GM19035 (cell line): ENCODE data around the gene COQ4.
A peak's percentile ranks its signal among the peaks of the same experiment; 100 is the strongest.
"Not testable (repeated sequence)": the region's sequence is repeated elsewhere in the genome, so short reads cannot be mapped to it uniquely, and the experiment has no call there.

Experiments used
- ATAC-seq: cut with Tn5 transposase; IDR thresholded peaks from one replicate; pipeline ENCODE4 v1.9.1; 2021; ENCODE audit not compliant: unreplicated experiment

Gene COQ4

GRCh38 chr9:128322404-128323211, at the start of gene COQ4, which contains the start of gene TRUB2:
Gene COQ4 (plus strand): TSS chr9:128322839. CDS start chr9:128322859, 20 bp downstream.
Gene TRUB2 (minus strand): TSS chr9:128322447. CDS start chr9:128322408, 39 bp downstream.
- ATAC-seq: peak; percentile 89

- ATAC-seq: no peak
Observed at GRCh38 chr9:128274245-128274644, 48.4 kb upstream of the COQ4 start.

- ATAC-seq: peak; percentile 58
Observed at GRCh38 chr9:128275198-128276007, 47.2 kb upstream of the COQ4 start, which contains the start of gene GOLGA2. Gene GOLGA2 (minus strand): TSS chr9:128276007. CDS start chr9:128275976, 31 bp downstream.

- peak; percentile 97 for ATAC-seq
Observed at GRCh38 chr9:128276008-128276573, 46.5 kb upstream of the COQ4 start, which contains the start of gene SWI5. Gene SWI5 (plus strand): TSS chr9:128276276.

- ATAC-seq: no peak
Observed at GRCh38 chr9:128276574-128277270, 45.9 kb upstream of the COQ4 start.

GRCh38 chr9:128279088-128280073, 43.3 kb upstream of the COQ4 start:
- not testable (repeated sequence) for ATAC-seq

- ATAC-seq: no peak
Observed at GRCh38 chr9:128280084-128280622, 42.5 kb upstream of the COQ4 start.

GRCh38 chr9:128282500-128282899, 40.1 kb upstream of the COQ4 start:
- ATAC-seq: no peak

- no peak for ATAC-seq
Observed at GRCh38 chr9:128285033-128285784, 37.4 kb upstream of the COQ4 start.

- no peak for ATAC-seq
Observed at GRCh38 chr9:128286440-128286839, 36.2 kb upstream of the COQ4 start.

- ATAC-seq: no peak
Observed at GRCh38 chr9:128288273-128289004, 34.2 kb upstream of the COQ4 start.

GRCh38 chr9:128292009-128292408, 30.6 kb upstream of the COQ4 start:
- no peak for ATAC-seq

- ATAC-seq: no peak
Observed at GRCh38 chr9:128293091-128293490, 29.5 kb upstream of the COQ4 start.

- ATAC-seq: no peak
Observed at GRCh38 chr9:128294142-128294541, 28.5 kb upstream of the COQ4 start.

- ATAC-seq: no peak
Observed at GRCh38 chr9:128296340-128297220, 26.1 kb upstream of the COQ4 start.

GRCh38 chr9:128297221-128297773, 25.3 kb upstream of the COQ4 start:
- ATAC-seq: no peak
